Measurements from ENCODE around the gene PCBP3.

Gene PCBP3

DNA sequence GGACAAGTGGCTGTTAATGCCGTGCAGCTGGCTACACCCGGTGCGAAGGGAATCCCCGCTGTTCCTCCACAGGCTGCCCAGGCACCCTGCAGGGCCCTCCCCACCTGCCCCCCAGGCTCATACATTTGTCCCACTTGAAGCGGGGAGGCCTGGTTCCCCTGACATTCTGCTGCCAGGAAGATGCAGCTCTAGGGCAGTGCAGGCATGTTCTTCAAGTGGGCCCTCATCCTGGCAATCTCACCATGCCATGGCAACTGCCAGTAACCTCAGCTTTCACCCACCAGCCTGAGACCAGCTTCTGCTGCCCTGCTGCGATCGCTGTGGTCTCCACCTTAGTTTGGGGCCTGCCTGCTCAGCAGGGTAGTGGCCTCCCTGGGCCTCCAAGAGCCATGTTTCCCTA, 186.1 kb downstream of the PCBP3 start:
- TF ChIP-seq, protein P1, sequence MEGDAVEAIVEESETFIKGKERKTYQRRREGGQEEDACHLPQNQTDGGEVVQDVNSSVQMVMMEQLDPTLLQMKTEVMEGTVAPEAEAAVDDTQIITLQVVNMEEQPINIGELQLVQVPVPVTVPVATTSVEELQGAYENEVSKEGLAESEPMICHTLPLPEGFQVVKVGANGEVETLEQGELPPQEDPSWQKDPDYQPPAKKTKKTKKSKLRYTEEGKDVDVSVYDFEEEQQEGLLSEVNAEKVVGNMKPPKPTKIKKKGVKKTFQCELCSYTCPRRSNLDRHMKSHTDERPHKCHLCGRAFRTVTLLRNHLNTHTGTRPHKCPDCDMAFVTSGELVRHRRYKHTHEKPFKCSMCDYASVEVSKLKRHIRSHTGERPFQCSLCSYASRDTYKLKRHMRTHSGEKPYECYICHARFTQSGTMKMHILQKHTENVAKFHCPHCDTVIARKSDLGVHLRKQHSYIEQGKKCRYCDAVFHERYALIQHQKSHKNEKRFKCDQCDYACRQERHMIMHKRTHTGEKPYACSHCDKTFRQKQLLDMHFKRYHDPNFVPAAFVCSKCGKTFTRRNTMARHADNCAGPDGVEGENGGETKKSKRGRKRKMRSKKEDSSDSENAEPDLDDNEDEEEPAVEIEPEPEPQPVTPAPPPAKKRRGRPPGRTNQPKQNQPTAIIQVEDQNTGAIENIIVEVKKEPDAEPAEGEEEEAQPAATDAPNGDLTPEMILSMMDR (IDR thresholded peaks at IDR 0.05): no peak

DNA sequence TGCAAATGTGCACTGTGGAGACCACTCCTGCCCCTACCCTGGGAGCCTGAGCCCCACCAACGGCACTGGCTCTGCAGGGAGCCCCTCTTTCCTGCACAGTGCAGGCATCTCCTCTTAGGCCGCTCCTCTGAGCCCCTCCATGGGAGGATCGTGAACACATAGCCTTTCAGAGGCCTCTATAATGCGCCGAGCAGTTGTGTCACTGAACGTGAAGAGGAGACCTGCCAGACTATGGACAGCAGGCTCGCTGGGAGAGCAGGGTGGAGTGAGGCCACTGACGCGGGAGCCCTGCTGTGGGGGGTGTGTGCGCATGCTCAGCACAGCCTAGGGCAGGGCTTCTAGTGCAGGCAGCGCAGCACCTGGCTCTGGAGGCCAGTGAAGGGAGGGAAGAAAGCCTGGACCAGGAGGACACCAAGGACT, 186.7 kb downstream of the PCBP3 start:
- TF ChIP-seq, protein P1 (IDR thresholded peaks at IDR 0.05): no peak

DNA sequence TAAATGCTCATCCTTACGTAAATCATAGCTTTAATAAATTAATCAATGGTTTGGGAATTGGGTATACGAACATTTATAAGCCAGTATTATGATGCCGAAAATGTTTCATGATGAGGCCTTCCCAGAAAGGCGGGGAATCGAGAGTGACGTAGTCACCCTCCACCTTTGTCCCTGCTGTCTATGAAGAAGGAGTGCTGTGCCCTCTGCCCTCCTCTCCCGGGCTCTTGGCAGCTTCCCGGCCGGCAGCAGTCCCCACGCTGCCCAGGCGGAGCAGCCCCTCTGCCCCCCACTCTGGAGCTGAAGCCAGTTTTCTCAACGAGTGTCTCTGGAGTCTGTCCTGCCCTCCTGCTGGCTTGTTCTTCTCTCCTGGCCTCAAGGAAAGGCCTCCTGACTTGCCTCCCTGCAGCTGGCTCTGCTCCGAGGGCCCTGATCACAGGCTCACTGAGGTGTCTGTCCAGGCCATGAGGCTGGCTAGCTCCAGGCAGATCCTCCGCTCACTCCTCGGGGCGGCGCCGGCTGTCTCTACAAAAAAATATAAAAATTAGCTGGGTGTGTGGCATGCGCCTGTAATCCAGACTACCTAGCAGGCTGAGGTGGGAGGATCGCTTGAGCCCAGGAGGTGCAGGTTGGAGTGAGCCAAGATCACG, 187.3 kb downstream of the PCBP3 start:
- TF ChIP-seq, protein P1 (IDR thresholded peaks at IDR 0.05): no peak

DNA sequence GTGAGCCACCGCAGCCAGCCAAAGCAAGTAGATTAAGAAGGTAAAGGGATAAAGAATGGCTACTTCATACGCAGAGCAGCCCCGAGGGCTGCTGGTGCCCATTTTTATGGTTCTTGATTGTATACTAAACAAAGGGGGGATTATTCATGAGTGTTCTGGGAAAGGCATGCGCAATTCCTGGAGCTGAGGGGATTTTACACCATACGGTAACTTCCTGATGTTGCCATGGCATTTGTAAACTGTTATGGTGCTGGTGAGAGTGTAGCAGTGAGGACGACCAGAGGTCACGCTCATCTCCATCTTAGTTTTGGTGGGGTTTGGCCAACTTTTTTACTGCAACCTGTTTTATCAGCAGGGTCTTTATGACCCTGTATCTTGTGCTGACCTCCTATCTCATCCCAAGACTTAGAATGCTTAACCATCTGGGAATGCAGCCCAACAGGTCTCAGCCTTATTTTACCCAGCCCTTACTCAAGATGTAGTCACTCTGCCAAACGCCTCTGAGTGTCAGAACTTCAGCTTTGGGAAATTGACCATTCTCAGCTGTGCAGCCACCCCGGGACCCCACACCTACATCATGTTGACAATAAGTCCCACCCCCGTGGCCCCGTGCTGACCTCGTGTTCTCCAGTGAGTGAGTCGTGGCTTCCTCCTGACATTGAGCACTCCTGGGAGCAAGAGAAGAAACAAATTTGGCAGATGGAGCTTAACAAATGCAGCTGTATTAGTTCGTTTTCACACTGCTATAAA, 188.6 kb downstream of the PCBP3 start:
- TF ChIP-seq, protein P1 (IDR thresholded peaks at IDR 0.05): no peak

DNA sequence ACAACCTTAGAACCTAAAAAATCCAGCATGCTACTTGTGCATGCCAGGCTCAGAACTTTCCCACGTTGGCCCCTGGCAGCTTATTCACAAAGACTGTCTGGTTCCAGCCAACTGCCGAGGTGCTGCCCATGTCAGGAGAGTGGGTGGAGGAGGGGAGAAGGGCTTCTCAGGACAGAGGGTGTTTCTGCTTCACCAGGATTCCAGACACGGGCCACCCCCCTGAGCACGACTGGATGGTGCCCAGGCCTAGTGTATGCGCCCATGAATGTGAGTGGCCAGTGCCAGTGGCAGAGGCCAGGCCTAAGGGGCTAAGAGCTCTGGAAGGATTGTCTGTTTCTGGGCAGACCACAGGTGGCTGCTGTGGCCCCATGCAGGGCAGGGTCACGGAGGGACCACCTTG, 189.9 kb downstream of the PCBP3 start:
- TF ChIP-seq, protein P1 (IDR thresholded peaks at IDR 0.05): no peak

DNA sequence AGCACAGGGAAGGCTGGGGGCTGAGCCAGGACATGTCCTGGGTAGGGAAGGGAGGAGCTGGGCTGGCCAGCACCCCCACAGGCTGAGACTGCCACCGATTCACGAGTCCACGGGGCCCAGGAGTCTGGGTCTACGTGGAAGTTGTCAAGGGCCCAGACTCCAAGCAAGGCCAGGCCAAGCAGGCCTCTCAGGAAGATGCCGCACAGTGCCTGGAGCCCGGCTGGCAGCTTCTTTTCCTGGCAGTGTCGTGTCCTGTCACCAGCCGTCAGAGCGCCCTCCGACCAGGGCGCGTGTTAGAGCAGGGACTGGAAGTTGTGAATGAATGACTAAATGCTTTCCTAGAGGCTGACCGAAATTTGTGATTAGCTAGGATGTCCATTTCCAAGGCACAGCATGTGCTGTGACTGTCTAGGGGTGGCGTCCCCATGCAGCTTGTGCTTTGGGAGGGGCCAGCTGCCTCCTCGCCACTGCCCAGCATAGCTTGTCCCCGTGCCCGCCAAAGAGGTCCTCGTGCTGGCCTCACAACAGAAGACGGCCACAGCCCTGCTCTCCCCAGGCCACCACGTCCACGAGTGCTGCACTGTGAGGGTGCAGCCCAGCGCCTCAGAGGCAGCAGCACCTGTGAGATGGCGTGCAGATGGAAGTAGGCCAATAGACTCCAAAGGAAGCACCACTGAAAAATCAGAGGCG, 190.6 kb downstream of the PCBP3 start:
- TF ChIP-seq, protein P1 (IDR thresholded peaks at IDR 0.05): no peak

DNA sequence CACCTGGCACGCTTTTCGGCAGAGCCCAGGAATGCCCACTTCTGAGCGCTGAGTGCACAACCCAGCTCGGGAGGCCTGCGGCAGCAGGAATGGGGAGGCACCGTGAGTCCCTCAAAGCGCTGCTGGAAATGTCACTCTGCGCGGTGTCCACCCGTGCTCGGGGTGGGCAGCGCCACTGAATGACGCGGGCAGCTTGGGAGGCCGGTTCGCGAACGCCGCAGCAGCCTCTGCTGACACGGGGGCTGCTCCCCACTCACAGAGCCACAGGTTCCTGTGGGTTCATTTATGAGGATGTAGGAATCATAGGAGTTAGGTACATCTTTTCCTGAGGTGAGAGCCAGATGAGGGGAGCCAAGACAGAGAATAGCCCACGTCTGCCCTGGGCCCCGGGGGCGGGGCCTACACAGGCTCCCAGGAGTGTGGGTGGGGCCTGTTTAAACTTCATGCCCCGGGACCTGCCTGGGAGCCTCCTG, 191.3 kb downstream of the PCBP3 start:
- TF ChIP-seq, protein P1 (IDR thresholded peaks at IDR 0.05): no peak

All from LNCAP (cell line).